Stimulated activated memory B cell treated with anti-CD40 and anti-IgM and Interleukin-4, amounts not matched to agents 10 μg/mL and 1 μg/mL and 100 μg/mL, for 72 hours (primary cell): ENCODE results near the gene DMRTB1.
A peak's percentile ranks its signal among the peaks of the same experiment; 100 is the strongest.

Experiments used
- ATAC-seq: fragments of 150-1000 bp; cut with Tn5 transposase; 2 replicates; pipeline ENCODE4 v1.10.0; 2021
- H3K27ac Mint-ChIP-seq: one replicate; pipeline ENCODE4 v1.8.0; 2022; ENCODE audit warnings: mild to moderate bottlenecking, mixed read lengths
- H3K27me3 Mint-ChIP-seq: one replicate; pipeline ENCODE4 v1.8.0; 2022; ENCODE audit warnings: mixed read lengths
- H3K36me3 Mint-ChIP-seq: one replicate; pipeline ENCODE4 v1.8.0; 2022; ENCODE audit warnings: mixed read lengths
- H3K4me1 Mint-ChIP-seq: one replicate; pipeline ENCODE4 v1.8.0; 2022; ENCODE audit warnings: mixed read lengths
- H3K4me3 Mint-ChIP-seq: one replicate; pipeline ENCODE4 v1.8.0; 2022; ENCODE audit warnings: mild to moderate bottlenecking, moderate library complexity, mixed read lengths
- H3K9me3 Mint-ChIP-seq: one replicate; pipeline ENCODE4 v1.8.0; 2022; ENCODE audit warnings: mixed read lengths

DMRTB1 gene

DNA sequence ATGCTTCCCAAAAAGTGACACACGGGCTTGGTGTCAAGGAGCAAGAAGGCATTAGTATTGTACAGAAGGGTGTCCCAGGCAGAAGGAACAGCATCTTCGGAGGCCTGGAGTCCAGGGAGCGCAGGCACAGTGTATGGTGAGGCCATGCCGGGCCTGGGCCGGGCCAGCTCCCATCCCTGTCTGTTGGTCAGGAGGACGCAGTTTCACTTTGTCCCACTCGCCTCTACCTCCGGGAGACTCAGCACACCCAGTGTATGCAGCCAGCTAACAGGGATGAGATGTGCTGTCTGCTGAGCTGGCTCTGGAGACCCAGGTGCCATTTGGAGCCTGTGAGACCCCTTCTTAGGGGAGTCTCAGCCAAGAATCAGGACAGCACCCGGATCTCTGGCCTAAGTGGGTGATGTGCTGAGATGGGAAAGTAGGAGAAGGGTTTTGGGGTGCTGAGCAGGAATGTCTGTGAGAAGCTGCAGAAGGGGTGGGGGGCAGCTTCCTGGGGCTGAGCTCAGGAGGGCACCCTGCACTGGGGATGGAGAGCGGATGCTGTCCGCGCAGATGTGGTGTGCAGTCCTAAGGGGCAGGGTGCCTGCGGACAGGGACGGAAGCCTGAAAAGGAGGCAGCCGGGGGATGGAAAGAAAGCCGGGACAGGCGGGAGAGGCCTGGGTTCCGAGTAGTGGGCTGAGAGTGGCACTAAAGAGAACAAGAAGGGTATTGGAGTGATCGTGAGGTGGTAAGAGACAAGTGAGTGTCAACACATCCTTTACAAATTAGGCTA lies 25.7 kb downstream of the DMRTB1 start:
- no peak for ATAC-seq
- no peak overlapping the region for H3K4me3 Mint-ChIP-seq
- H3K27ac Mint-ChIP-seq: no peak overlapping the region
- H3K36me3 Mint-ChIP-seq: no peaks in the 10 kb centered on the region
- peaks cover 67% of the 10 kb centered on the region for H3K27me3 Mint-ChIP-seq
- peaks cover 6% of the 10 kb centered on the region for H3K4me1 Mint-ChIP-seq
- H3K9me3 Mint-ChIP-seq: no peaks in the 10 kb centered on the region

DNA sequence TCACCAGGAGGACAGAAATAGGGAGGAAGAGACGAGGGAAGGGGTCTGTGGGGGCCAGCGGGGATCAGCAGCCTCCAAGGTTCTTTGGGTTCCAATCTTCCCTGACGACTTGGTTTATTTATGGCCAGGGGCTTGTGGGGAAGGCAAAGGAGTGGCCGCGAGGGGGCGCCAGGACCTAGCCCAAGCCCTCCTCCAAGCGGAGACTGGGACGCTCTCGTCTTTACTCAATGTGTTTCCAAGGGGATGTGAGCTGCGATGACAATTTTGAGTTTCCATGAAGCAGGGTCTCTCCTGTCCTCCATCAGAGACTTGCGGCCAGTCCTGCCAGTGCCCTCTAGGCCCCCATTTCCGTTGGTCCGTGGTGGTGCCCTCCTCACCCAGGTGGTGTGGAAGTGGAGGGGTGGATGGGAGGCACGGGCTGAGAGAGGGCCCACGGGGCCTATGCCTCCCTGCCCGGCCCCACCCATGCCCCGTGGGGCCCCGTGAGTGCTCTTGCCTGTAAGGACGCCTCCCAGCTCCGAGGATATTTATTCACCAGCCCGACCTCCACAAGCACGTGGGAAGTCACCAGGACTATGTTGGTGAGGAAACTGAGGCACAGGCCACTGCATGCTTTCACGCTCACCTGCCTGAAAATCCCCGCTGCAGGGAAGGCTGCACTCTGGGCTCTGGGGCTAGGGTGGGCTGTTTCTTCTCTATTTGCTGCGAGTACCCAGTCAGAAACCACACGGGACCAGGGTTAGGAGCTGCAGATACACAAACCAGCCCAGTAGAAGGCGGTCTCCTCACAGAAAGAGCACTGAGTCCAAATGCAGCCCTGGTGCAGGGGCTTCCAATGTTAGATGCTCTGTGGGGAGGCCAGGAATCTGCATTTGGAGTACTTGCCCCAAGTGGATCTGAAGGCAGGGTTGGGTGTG lies 26.5 kb downstream of the DMRTB1 start:
- Mint-ChIP-seq H3K9me3 (no peaks in the 10 kb centered on the region), H3K27me3 (peaks cover 70% of the 10 kb centered on the region), H3K27ac (no peak overlapping the region), H3K36me3 (no peaks in the 10 kb centered on the region), H3K4me1 (peaks cover 6% of the 10 kb centered on the region), H3K4me3 (no peak overlapping the region)
- ATAC-seq: peak; percentile 49

DNA sequence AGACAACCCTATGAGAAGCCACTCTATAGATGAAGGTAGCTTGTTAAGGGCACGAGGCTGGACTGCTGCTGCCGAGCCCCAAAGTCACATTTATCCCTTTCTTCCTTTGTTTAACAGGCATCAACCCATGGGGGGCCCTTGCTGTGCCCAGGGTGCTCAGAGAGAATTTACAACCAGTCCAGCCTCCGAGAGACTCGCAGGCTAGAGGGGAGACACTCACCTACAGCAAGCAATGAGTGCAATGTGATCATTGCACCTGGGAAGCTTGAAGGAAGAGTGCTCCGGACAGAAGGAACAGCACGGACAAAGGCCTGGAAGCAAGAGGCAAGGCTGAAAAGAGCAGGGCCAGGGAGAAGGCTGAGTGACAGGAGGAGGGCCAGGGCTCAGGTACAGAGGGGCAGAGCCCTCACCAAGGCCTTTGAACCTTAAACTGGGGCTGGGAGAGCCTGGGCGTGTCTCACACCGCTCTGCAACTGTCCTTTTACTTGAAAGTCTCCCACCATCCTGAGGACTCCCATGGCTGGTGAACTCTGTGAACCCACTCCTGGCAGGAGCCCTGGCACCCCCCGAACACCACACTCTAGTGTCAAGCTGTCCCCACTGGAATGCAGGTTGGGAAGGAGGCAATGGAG lies 27.3 kb downstream of the DMRTB1 start:
- Mint-ChIP-seq H3K9me3 (no peaks in the 10 kb centered on the region), H3K4me3 (no peak overlapping the region), H3K27ac (no peak overlapping the region), H3K27me3 (peaks cover 69% of the 10 kb centered on the region), H3K4me1 (peaks cover 6% of the 10 kb centered on the region), H3K36me3 (no peaks in the 10 kb centered on the region)
- ATAC-seq: no peak

DNA sequence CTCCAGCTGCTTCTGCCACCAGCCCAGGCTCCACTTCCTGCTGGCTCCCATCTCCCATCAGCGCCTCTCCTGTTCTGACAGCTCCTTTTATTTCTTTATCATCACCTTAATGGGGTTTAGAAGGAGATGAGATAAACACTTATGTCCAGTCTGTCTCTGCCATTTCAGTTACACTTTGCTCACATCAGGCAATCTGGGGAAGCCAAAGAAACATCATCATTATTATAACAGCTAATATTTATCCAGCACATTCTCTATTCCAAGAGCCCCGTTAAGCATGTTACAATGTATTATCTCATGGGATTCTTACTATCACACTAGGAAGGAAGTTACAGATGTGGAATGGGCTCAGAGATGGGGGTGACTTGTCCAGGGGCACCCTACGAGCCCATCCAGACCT lies 31.2 kb downstream of the DMRTB1 start:
- Mint-ChIP-seq H3K4me1 (peaks cover 3% of the 10 kb centered on the region), H3K27me3 (peaks cover 32% of the 10 kb centered on the region), H3K27ac (no peak overlapping the region), H3K4me3 (no peak overlapping the region), H3K36me3 (no peaks in the 10 kb centered on the region), H3K9me3 (no peaks in the 10 kb centered on the region)
- ATAC-seq: no peak

GRCh38 chr1:53495633-53496345 lies 36.6 kb downstream of the DMRTB1 start:
- H3K4me1 Mint-ChIP-seq: no peaks in the 10 kb centered on the region
- H3K9me3 Mint-ChIP-seq: no peaks in the 10 kb centered on the region
- peaks cover 29% of the 10 kb centered on the region for H3K27me3 Mint-ChIP-seq
- H3K4me3 Mint-ChIP-seq: no peak overlapping the region
- H3K27ac Mint-ChIP-seq: no peak overlapping the region
- ATAC-seq: no peak
- no peaks in the 10 kb centered on the region for H3K36me3 Mint-ChIP-seq

DNA sequence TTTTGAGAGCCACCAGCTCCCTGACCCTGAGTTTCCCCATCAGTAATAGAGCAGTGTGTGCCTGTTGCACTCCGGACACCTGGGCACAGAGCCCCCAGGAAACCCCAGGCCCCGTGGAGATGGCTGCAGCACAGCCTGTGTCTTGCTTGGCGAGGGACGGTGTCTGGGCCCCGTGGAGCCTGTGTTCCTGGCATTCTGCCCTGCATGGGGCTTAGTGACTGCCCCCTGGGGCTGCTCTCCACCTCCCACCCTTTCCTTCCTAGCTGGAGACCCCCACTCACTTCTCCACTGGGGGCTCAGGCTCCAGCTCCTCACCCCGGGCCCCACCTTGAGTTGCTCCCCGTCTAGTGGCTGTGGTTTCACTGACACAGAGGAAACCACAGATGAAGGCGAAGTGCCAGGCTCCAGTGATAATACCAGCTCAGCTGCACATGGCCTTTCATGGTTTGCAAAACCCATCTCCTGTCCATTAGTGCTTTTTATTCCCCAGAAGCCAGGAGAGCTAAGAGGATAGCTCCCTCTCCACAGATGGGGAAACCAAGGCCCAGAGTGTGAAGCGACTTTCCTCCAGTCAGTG lies 39.4 kb downstream of the DMRTB1 start:
- ATAC-seq: no peak
- no peaks in the 10 kb centered on the region for H3K9me3 Mint-ChIP-seq
- H3K36me3 Mint-ChIP-seq: no peaks in the 10 kb centered on the region
- H3K27ac Mint-ChIP-seq: no peak overlapping the region
- peaks cover 44% of the 10 kb centered on the region for H3K27me3 Mint-ChIP-seq
- H3K4me3 Mint-ChIP-seq: no peak overlapping the region
- H3K4me1 Mint-ChIP-seq: no peaks in the 10 kb centered on the region

- no peak for ATAC-seq
- H3K36me3 Mint-ChIP-seq: no peaks in the 10 kb centered on the region
- no peaks in the 10 kb centered on the region for H3K9me3 Mint-ChIP-seq
- H3K27ac Mint-ChIP-seq: no peak overlapping the region
- H3K4me1 Mint-ChIP-seq: no peaks in the 10 kb centered on the region
- peaks cover 50% of the 10 kb centered on the region for H3K27me3 Mint-ChIP-seq
- H3K4me3 Mint-ChIP-seq: no peak overlapping the region
Observed at GRCh38 chr1:53499257-53500203, 40.3 kb downstream of the DMRTB1 start.

- Mint-ChIP-seq H3K9me3 (no peaks in the 10 kb centered on the region), H3K36me3 (no peaks in the 10 kb centered on the region), H3K4me3 (no peak overlapping the region), H3K27ac (no peak overlapping the region), H3K4me1 (no peaks in the 10 kb centered on the region), H3K27me3 (peaks cover 55% of the 10 kb centered on the region)
- ATAC-seq: no peak
Observed at GRCh38 chr1:53500204-53501064, 41.2 kb downstream of the DMRTB1 start.

GRCh38 chr1:53501065-53502005 lies 42.1 kb downstream of the DMRTB1 start:
- Mint-ChIP-seq H3K36me3 (no peaks in the 10 kb centered on the region), H3K9me3 (no peaks in the 10 kb centered on the region), H3K27ac (no peak overlapping the region)

DNA sequence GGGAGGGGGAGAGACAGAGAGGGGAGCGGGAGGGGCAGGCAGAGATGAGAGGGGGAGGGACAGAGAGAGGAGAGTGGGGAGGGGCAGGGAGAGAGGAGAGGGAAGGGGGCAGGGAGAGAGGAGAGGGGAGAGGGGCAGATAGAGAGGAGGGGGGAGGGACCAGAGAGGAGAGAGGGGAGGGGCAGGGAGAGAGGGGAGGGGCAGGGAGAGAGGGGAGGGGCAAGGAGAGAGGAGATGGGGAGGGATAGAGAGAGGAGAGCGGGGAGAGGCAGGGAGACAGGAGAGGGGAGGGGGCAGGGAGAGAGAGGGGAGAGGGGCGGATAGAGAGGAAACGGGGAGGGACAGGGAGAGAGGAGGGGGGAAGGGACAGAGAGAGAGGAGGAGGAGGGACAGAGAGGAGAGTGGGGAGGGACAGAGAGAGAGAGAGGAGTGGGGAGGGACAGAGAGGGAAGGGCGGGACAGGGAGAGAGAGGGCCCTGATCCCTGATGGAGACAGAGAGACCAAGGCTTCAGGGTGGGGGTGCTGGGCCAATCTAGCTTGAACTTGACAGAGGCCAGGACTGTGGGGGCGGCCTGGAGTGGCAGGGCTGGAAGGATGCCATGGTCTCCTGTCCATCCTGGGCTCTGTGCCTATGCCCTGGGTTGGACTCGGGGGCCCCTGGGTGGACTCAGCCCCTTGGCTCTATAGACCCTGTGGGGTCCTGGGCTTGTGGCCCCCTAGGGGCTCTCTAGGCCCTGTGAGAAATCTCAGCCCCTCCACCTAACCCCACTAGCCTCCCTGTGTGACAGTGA lies 43.6 kb downstream of the DMRTB1 start:
- Mint-ChIP-seq H3K9me3 (no peaks in the 10 kb centered on the region), H3K4me3 (no peak overlapping the region), H3K27ac (no peak overlapping the region), H3K4me1 (no peaks in the 10 kb centered on the region), H3K36me3 (no peaks in the 10 kb centered on the region), H3K27me3 (peaks cover 59% of the 10 kb centered on the region)
- ATAC-seq: peak; percentile 6

More at GRCh38 chr1:53501065-53502005, 42.1 kb downstream of the DMRTB1 start:
- H3K27me3 Mint-ChIP-seq: peaks cover 59% of the 10 kb centered on the region
- ATAC-seq: no peak
- H3K4me3 Mint-ChIP-seq: no peak overlapping the region
- H3K4me1 Mint-ChIP-seq: no peaks in the 10 kb centered on the region

DNA sequence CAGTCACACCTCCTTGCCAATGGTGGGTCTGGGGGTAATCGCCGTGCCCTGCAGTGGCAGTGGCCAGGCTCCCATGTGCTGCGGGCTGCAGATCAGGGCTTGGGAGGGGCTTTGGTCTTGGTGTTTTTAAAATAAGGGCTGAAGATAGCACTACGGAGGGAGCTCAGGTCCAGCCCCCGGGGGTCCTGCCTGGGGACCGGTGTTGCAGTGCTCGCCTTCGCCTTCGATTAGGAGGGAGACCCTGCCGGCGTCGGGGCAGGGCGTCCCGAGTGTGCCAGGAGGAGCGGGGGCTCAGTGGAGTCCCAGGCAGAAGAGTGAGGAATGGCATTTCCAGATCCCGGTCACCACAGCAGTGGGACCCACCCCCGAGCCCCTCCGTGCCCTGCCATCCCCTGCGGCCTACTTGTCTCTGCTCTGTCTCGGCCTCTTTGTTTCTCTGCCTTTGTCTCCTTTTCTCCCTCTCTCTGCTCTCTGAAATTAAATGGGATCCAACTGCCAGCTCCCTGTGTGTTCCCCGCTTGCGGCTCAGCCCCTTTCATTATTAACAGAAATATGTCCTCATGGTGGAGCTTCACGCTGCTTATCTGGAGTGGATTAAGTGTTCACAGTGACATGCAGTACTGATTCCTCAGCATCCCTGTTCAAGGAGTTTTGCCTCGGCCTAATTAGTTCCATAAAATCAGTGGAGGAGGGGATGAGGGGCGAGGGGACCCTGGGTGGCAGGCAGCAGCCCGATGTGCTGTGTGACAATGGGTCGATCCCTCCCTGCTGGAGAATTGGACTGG lies 44.4 kb downstream of the DMRTB1 start:
- Mint-ChIP-seq H3K4me3 (no peak overlapping the region), H3K36me3 (no peaks in the 10 kb centered on the region), H3K4me1 (no peaks in the 10 kb centered on the region), H3K9me3 (no peaks in the 10 kb centered on the region), H3K27ac (no peak overlapping the region), H3K27me3 (peaks cover 56% of the 10 kb centered on the region)
- ATAC-seq: peak; percentile 22
